HG02763 (cell line): Measurements from ENCODE around the gene IER3IP1.
"Not testable (repeated sequence)": the region's sequence is repeated elsewhere in the genome, so short reads cannot be mapped to it uniquely, and the experiment has no call there.

Source experiments
- ATAC-seq: cut with Tn5 transposase; IDR thresholded peaks from one replicate; pipeline ENCODE4 v1.9.1; 2021; ENCODE audit warnings: mild to moderate bottlenecking, moderate library complexity; ENCODE audit not compliant: unreplicated experiment

IER3IP1 gene, protein sequence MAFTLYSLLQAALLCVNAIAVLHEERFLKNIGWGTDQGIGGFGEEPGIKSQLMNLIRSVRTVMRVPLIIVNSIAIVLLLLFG

GRCh38 chr18:47175898-47176575 lies at the start of gene IER3IP1:
TSS of gene IER3IP1 (minus strand) at chr18:47176364. CDS start at chr18:47176277, 87 bp downstream.
- peak; percentile 87 for ATAC-seq

GRCh38 chr18:47215554-47216138 lies 39.5 kb upstream of the IER3IP1 start:
- ATAC-seq, result no peak

DNA sequence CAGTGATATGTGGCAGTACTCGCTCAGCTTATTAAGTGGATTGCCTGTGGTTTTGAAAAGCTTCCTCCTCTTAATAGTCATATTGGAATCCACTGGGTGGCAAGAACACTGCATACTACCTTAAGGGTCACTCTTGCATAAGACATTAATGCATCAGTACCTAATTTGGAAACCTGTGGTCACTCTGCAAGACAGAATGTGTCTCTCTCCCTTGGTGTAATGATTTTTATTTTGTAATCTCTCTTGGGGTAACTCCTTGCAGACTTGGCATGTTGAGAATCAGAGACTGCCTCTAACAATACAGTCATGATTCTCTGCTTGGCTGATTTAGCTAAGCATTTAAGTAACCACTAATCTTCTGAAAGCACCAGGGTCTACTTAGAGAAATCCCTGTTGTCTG lies 33.0 kb upstream of the IER3IP1 start:
- no peak for ATAC-seq

GRCh38 chr18:47206945-47207637 lies 30.9 kb upstream of the IER3IP1 start:
- no peak for ATAC-seq

DNA sequence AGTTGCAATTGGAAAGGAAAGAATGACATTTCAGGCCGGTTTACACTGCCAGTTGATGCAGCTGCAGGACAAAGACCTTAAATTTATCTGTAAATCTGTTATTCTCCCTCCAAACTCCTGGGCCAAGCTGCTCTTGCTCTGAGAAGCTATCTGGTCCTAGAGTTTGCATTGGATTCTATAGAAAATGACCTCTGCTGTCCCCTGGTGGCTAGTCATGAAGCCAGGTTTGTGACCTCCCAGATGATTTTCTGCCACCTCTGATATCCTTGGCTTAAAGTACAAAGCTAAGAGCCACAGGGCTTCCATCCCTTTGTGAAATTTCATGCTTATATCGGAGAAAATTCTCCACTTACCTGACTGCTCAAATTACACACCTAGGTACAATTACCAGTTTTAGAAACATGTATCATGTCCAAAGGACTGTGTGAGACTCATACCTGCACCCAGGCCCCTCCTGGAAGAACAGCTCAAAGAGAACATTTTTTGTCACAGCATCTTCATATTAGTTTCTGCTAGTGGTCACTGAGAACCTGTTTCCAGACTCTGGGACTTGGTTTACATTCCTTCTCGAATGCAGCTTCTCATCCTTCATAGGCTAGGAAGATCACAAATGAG lies 28.9 kb upstream of the IER3IP1 start:
- no peak for ATAC-seq

GRCh38 chr18:47203626-47204464 lies 27.7 kb upstream of the IER3IP1 start:
- ATAC-seq, result no peak

GRCh38 chr18:47195961-47196360 lies 19.8 kb upstream of the IER3IP1 start:
- ATAC-seq, result not testable (repeated sequence)

DNA sequence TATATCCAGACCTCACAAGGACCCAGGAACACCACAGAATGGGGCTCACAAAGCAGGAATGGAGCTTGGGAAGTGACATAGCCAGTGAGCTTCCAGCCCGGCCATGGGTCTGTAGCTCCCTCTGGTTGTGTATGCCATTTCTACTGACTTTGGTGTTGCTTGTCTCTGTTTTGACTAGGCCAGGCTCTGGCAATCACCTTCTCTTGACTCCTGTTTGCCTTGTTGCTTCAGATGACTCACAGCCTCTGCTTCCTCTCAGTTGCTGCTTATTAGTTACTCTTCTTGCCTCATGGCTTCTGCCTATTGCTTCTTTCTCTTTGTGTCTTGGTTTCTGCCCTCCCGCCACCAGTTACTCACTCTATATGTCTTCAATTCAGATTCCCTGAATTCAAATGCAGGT lies 15.8 kb upstream of the IER3IP1 start:
- no peak for ATAC-seq

GRCh38 chr18:47187721-47188120 lies 11.6 kb upstream of the IER3IP1 start:
- ATAC-seq, result no peak

GRCh38 chr18:47184419-47185050 lies 8.4 kb upstream of the IER3IP1 start:
- ATAC-seq, result no peak

GRCh38 chr18:47182156-47182555 lies 6.0 kb upstream of the IER3IP1 start:
- ATAC-seq, result not testable (repeated sequence)

DNA sequence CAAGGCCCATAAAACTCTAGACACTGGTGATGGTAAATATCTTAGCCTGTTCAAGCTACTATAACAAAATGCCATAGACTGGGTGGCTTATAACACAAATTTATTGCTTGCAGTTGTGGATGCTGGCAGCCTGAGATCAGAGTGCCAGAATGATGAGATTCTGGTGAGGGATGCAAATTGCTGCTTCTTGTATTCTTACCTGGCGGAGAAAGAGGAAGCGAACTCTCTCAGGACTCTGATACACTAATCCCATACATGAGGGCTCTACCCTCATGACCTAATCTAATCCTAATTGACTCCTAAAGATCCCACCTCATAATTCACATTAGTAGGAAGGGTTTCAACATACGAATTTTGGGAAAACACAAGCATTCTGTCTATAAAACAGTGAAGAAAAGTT lies 4.6 kb upstream of the IER3IP1 start:
- no peak for ATAC-seq

GRCh38 chr18:47179520-47179919 lies 3.4 kb upstream of the IER3IP1 start:
- ATAC-seq, result no peak

GRCh38 chr18:47175283-47175897 lies 774 bp downstream of the IER3IP1 start:
- ATAC-seq, result no peak

- no peak for ATAC-seq
These were observed 1.5 kb downstream of the IER3IP1 start for GRCh38 chr18:47174545-47175116.

GRCh38 chr18:47172476-47172875 lies 3.7 kb downstream of the IER3IP1 start:
- no peak for ATAC-seq

DNA sequence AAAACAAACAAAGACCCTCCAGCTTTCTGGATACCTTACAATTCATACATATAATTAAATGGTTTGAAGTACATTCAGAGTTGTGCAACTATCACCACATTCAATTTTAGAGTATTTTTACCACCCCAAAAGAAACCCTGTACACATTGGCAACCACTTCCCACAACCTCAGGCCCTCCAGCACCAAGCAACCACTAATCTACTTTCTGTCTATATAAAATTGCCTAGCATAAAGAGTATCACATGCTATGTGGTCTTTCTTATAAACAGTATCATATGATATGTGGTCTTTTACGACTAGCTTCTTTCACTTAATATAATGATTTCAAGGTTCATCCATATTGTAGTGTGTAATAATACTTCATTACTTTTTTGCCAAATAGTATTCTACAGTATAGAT lies 7.3 kb downstream of the IER3IP1 start:
- no peak for ATAC-seq

DNA sequence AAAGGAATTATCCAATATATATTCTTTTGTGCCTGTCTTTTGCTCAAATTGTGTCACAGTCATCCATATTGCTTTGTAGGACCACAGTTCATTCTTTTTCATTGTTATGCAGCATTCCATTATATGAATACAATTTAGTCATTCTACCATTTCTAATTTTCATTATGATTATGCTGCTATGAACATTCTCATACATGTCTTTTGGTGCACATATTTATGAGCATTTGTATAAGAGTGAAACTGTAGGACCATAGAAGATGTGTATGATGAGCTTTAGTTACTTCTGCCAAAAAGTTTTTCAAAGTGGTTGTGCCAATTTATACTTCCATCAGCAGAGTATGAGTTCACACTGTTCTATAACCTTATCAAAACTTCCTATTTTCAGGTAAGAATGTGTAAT lies 7.7 kb downstream of the IER3IP1 start:
- no peak for ATAC-seq

DNA sequence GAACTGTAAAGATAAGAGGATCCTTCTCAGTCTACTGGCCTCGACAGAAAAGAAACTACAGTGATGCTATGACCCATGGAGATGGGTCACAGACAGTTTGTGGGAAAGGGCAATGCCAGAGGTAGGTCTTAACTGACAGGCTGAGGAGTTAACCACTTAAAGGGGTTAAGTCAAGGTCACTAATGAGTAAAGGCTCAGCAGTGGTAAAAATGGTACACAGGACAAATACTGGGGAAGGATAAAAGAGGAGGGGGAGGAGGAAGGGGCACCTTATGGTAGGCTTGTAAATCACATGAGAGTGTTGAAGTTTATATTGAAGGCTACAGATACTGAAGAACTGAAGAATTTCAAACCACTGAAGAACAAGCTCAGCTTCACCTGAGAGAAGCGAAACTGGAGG lies 9.9 kb downstream of the IER3IP1 start:
- no peak for ATAC-seq
